ENCODE data around the gene GTPBP1. TPM values are rescaled to one million over a fixed set of nuclear protein-coding genes. Genes with fewer than 3 reads are reported as not detected.

The GTPBP1 gene
- total RNA-seq, 1 experiment from 2014 or later: 108 TPM

DNA sequence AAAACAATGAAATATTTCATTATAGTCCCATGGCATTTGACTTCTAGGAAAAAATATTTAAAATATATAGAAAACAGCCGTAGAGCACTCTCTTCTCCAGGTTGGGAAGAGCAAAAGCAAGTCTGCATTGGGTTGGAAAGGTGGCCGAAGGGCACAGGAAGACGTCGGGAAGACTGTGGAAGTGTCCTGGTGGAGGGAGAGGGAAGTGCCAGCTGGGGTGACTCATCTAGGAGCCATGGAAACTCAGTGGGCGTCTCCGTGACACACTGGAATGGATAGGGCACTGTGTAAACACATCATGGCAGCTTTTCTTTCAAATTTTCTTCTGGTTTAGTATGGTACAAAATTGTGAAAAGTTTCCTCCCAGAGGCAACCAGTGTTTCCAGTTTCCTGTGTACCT lies 12.7 kb downstream of the GTPBP1 start:
- H3K14ac ChIP-seq (ENCODE audit: insufficient read depth, low read length): no peak overlapping the region
- no peak overlapping the region for H3K4me2 ChIP-seq (ENCODE audit: insufficient read depth, insufficient read length, low read length)
- no peak overlapping the region for H2AFZ ChIP-seq (ENCODE audit: low read length)
- H3K79me1 ChIP-seq (ENCODE audit: insufficient read depth, low read depth, low read length, poor library complexity, severe bottlenecking): no peaks in the 10 kb centered on the region
- DNase-seq: no peak
- H3K56ac ChIP-seq (ENCODE audit: insufficient read length, low read depth, low read length): no peak overlapping the region
- no peaks in the 10 kb centered on the region for H3K27me3 ChIP-seq (ENCODE audit: insufficient read depth, low read length)
- no peak overlapping the region for H3K23ac ChIP-seq (ENCODE audit: insufficient read length, low read depth, low read length)
- H3K18ac ChIP-seq (ENCODE audit: insufficient read length, low read depth, low read length): no peak overlapping the region
- no peak overlapping the region for H2BK20ac ChIP-seq (ENCODE audit: low read depth, low read length, poor library complexity, severe bottlenecking)
- no peak overlapping the region for H3T11ph ChIP-seq (ENCODE audit: low read length)
- no CpG with 5 or more reads among the region's 6 CpGs for WGBS (ENCODE audit: extremely low coverage, insufficient read length, low lambda C conversion rate)
- Mint-ChIP-seq H3K4me1 (peaks cover 8 to 27% of the 10 kb centered on the region in 2 experiments), H3K9me3 (no peaks in the 10 kb centered on the region), H3K27me3 (ENCODE audit: low read depth) (no peaks in the 10 kb centered on the region), H3K36me3 (ENCODE audit: insufficient read depth in 1 of 3, low read depth in 3 of 3) (peaks cover 21 to 70% (median 59%) of the 10 kb centered on the region in 3 experiments), H3K27ac (0 out of 7 replicates have a peak overlapping the region, but pooled peaks of 1 of the 3 experiments have one; percentile 43), H3K4me3 (no peak overlapping the region)
- H4K20me1 ChIP-seq (ENCODE audit: control insufficient read depth, insufficient read depth, insufficient read length): no peaks in the 10 kb centered on the region
- H2AK5ac ChIP-seq (ENCODE audit: insufficient read length, low read length): no peak overlapping the region
- H2BK12ac ChIP-seq (ENCODE audit: insufficient read length, low read depth, low read length): no peak overlapping the region
- H2BK15ac ChIP-seq (ENCODE audit: low read depth, low read length): no peak overlapping the region
- H2BK5ac ChIP-seq (ENCODE audit: insufficient read length, low read length): no peak overlapping the region
- no peak overlapping the region for H3K4ac ChIP-seq (ENCODE audit: low read depth, low read length)
- H2BK120ac ChIP-seq (ENCODE audit: low read depth, low read length, poor library complexity, severe bottlenecking): no peak overlapping the region
- no peak overlapping the region for H3K9ac ChIP-seq (ENCODE audit: extremely low read depth, insufficient read length, low read length)
- no peaks in the 10 kb centered on the region for H3K9me3 ChIP-seq (ENCODE audit: control insufficient read depth, low read depth, low read length)
- H3K4me1 ChIP-seq (ENCODE audit: insufficient read depth, low read length): no peaks in the 10 kb centered on the region; the same call in 1 of the 2 replicates
- no peak overlapping the region for H4K91ac ChIP-seq (ENCODE audit: insufficient read length, low read depth, low read length)
- no peak overlapping the region for H4K8ac ChIP-seq (replicated peaks; ENCODE audit: insufficient read length, low read depth, low read length)
- no peak overlapping the region for H3K27ac ChIP-seq (ENCODE audit: insufficient read length, low read depth, low read length)
- H3K23me2 ChIP-seq (ENCODE audit: insufficient read length, low read depth, low read length, poor library complexity, severe bottlenecking): no peaks in the 10 kb centered on the region
- TF ChIP-seq, protein P1, sequence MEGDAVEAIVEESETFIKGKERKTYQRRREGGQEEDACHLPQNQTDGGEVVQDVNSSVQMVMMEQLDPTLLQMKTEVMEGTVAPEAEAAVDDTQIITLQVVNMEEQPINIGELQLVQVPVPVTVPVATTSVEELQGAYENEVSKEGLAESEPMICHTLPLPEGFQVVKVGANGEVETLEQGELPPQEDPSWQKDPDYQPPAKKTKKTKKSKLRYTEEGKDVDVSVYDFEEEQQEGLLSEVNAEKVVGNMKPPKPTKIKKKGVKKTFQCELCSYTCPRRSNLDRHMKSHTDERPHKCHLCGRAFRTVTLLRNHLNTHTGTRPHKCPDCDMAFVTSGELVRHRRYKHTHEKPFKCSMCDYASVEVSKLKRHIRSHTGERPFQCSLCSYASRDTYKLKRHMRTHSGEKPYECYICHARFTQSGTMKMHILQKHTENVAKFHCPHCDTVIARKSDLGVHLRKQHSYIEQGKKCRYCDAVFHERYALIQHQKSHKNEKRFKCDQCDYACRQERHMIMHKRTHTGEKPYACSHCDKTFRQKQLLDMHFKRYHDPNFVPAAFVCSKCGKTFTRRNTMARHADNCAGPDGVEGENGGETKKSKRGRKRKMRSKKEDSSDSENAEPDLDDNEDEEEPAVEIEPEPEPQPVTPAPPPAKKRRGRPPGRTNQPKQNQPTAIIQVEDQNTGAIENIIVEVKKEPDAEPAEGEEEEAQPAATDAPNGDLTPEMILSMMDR (conservative IDR thresholded peaks at IDR 0.05): peak; percentile 59
- H4K5ac ChIP-seq (ENCODE audit: insufficient read length, low read depth, low read length): no peak overlapping the region
- peaks cover 4% of the 10 kb centered on the region; the same call in 1 of the 2 replicates for H3K79me2 ChIP-seq (ENCODE audit: insufficient read depth, low read length)

All from H9 (cell line).